NCI-H1048 (cell line): ENCODE data around the gene RPUSD3.
"Not testable (repeated sequence)": the region's sequence is repeated elsewhere in the genome, so short reads cannot be mapped to it uniquely, and the experiment has no call there.

ENCODE experiments used
- DNase-seq: peaks from one replicate; lab custom pipeline; 2025; lab: John Stamatoyannopoulos, UW

Gene RPUSD3

GRCh38 chr3:9843715-9844438, at the start of gene RPUSD3:
TSS of gene RPUSD3 (minus strand) at chr3:9844008. CDS start at chr3:9843990, 18 bp downstream.
- DNase-seq: peak; percentile 88

GRCh38 chr3:9891072-9891622, 47.3 kb upstream of the RPUSD3 start:
- DNase-seq: no peak

GRCh38 chr3:9890249-9891071, 46.7 kb upstream of the RPUSD3 start, which contains the start of gene JAGN1:
TSS of gene JAGN1 (plus strand) at chr3:9890610. CDS start at chr3:9890723, 113 bp downstream.
- peak; percentile 59 for DNase-seq

GRCh38 chr3:9889405-9889804, 45.6 kb upstream of the RPUSD3 start:
- no peak for DNase-seq

GRCh38 chr3:9888540-9888939, 44.7 kb upstream of the RPUSD3 start:
- DNase-seq: no peak

- no peak for DNase-seq
Measured at GRCh38 chr3:9887480-9887879, 43.7 kb upstream of the RPUSD3 start.

- DNase-seq: no peak
Measured at GRCh38 chr3:9886328-9886727, 42.5 kb upstream of the RPUSD3 start.

GRCh38 chr3:9884555-9885165, 40.9 kb upstream of the RPUSD3 start:
- no peak for DNase-seq

- DNase-seq: no peak
Measured at GRCh38 chr3:9883706-9884554, 40.1 kb upstream of the RPUSD3 start.

- no peak for DNase-seq
Measured at GRCh38 chr3:9881441-9881840, 37.6 kb upstream of the RPUSD3 start.

GRCh38 chr3:9879830-9880549, 36.2 kb upstream of the RPUSD3 start, which contains the start of gene CIDEC:
TSS of gene CIDEC (minus strand) at chr3:9880253. CDS start at chr3:9878486, 1,767 bp downstream.
- DNase-seq: no peak

GRCh38 chr3:9878700-9879099, 34.9 kb upstream of the RPUSD3 start:
- no peak for DNase-seq

GRCh38 chr3:9876991-9877390, 33.2 kb upstream of the RPUSD3 start:
- no peak for DNase-seq

GRCh38 chr3:9876255-9876654, 32.4 kb upstream of the RPUSD3 start:
- not testable (repeated sequence) for DNase-seq

- no peak for DNase-seq
Measured at GRCh38 chr3:9875448-9875847, 31.6 kb upstream of the RPUSD3 start.

GRCh38 chr3:9872067-9872466, 28.3 kb upstream of the RPUSD3 start:
- not testable (repeated sequence) for DNase-seq

GRCh38 chr3:9870978-9871377, 27.2 kb upstream of the RPUSD3 start:
- DNase-seq: no peak

- no peak for DNase-seq
Measured at GRCh38 chr3:9869955-9870354, 26.1 kb upstream of the RPUSD3 start.

GRCh38 chr3:9867106-9867505, 23.3 kb upstream of the RPUSD3 start:
- no peak for DNase-seq

- DNase-seq: no peak
Measured at GRCh38 chr3:9866639-9867038, 22.8 kb upstream of the RPUSD3 start.
